Astrocyte (in vitro differentiated cells and primary cell): ENCODE data around the gene FHIT.

ENCODE experiments used
- EZH2 ChIP-seq: IDR thresholded peaks from 2 replicates; pipeline ENCODE4 v1.6.1; 2012; ENCODE audit warnings: mild to moderate bottlenecking, low read length, inconsistent platforms; ENCODE audit not compliant: insufficient read depth
- TF ChIP-seq, protein P1 (sequence below): IDR thresholded peaks from 2 replicates; pipeline ENCODE4 v1.5.1; 2011; ENCODE audit warnings: low read depth, mild to moderate bottlenecking, inconsistent platforms, low read length, moderate library complexity; ENCODE audit not compliant: insufficient read depth

DNA sequence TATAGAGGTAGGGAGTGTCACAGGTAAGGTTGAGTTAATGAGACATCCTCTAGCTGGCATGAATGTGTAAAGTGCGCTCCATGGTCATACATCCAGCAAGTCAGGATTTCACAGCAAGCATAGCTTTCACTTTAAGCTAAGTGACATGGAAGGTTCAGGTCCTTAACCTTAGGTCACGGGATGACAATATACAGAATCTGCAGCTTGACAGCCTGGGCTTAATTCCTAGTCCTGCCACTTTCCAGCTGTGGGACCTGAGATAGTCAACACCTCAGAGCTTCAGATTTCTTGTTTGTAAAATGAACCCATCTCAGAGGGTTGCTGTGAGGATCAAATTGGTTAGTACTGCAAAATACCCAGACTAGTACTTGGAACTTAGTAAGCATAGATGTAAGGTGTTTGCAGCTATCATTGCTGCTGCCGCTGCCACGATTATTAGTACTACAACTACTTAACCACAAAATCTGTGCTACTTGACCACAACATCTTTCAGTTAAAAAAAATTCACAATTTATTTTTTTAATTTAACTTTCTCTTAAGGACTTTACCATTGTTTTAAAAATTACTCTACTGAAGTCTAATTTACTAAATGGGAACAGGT is 1311.3 kb downstream of the FHIT start:
- TF ChIP-seq, protein P1, sequence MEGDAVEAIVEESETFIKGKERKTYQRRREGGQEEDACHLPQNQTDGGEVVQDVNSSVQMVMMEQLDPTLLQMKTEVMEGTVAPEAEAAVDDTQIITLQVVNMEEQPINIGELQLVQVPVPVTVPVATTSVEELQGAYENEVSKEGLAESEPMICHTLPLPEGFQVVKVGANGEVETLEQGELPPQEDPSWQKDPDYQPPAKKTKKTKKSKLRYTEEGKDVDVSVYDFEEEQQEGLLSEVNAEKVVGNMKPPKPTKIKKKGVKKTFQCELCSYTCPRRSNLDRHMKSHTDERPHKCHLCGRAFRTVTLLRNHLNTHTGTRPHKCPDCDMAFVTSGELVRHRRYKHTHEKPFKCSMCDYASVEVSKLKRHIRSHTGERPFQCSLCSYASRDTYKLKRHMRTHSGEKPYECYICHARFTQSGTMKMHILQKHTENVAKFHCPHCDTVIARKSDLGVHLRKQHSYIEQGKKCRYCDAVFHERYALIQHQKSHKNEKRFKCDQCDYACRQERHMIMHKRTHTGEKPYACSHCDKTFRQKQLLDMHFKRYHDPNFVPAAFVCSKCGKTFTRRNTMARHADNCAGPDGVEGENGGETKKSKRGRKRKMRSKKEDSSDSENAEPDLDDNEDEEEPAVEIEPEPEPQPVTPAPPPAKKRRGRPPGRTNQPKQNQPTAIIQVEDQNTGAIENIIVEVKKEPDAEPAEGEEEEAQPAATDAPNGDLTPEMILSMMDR: no peak
- no peak for TF ChIP-seq EZH2
